Bone marrow (tissue), 2 donors: ENCODE measurements around the gene SMARCAL1.
A peak's percentile ranks its signal among the peaks of the same experiment; 100 is the strongest.
"Not testable (repeated sequence)": the region's sequence is repeated elsewhere in the genome, so short reads cannot be mapped to it uniquely, and the experiment has no call there.

Experiments
- DNase-seq, 2 donors: peaks; one replicate each; lab custom pipeline; 2025; lab: John Stamatoyannopoulos, UW

Gene SMARCAL1

GRCh38 chr2:216412022-216412999 lies at the start of gene SMARCAL1:
Gene SMARCAL1 (plus strand): TSS chr2:216412484. CDS start chr2:216414705, 2,221 bp downstream.
- DNase-seq: peak; percentile 94 to 97

- no peak for DNase-seq
These were observed 49.6 kb upstream of the SMARCAL1 start for GRCh38 chr2:216362730-216363129.

GRCh38 chr2:216363221-216363620 lies 49.1 kb upstream of the SMARCAL1 start:
- DNase-seq: no peak

- DNase-seq: no peak
These were observed 46.8 kb upstream of the SMARCAL1 start for GRCh38 chr2:216365518-216365917.

- DNase-seq: no peak
These were observed 45.4 kb upstream of the SMARCAL1 start for GRCh38 chr2:216366777-216367471.

GRCh38 chr2:216369821-216370220 lies 42.5 kb upstream of the SMARCAL1 start:
- DNase-seq: no peak

GRCh38 chr2:216370961-216371712 lies 41.1 kb upstream of the SMARCAL1 start:
- no peak for DNase-seq

GRCh38 chr2:216371721-216372702 lies 40.3 kb upstream of the SMARCAL1 start, which contains the start of gene MARCHF4:
Gene MARCHF4 (minus strand): TSS chr2:216372483. CDS start chr2:216370260, 2,223 bp downstream.
- DNase-seq: peak in 1 of 2 donors; percentile 3

GRCh38 chr2:216372761-216373291 lies 39.5 kb upstream of the SMARCAL1 start:
- DNase-seq: no peak

- no peak for DNase-seq
These were observed 38.4 kb upstream of the SMARCAL1 start for GRCh38 chr2:216373896-216374295.

- DNase-seq: no peak
These were observed 37.0 kb upstream of the SMARCAL1 start for GRCh38 chr2:216375286-216375685.

- DNase-seq: no peak
These were observed 32.3 kb upstream of the SMARCAL1 start for GRCh38 chr2:216379977-216380376.

GRCh38 chr2:216384409-216384808 lies 27.9 kb upstream of the SMARCAL1 start:
- DNase-seq: not testable (repeated sequence)

- no peak for DNase-seq
These were observed 26.8 kb upstream of the SMARCAL1 start for GRCh38 chr2:216385478-216385877.

- no peak for DNase-seq
These were observed 25.0 kb upstream of the SMARCAL1 start for GRCh38 chr2:216387262-216387661.

GRCh38 chr2:216388046-216388884 lies 24.0 kb upstream of the SMARCAL1 start:
- no peak for DNase-seq

- no peak for DNase-seq
These were observed 22.7 kb upstream of the SMARCAL1 start for GRCh38 chr2:216389570-216389969.

GRCh38 chr2:216391401-216391800 lies 20.9 kb upstream of the SMARCAL1 start:
- no peak for DNase-seq

GRCh38 chr2:216392018-216392562 lies 20.2 kb upstream of the SMARCAL1 start:
- DNase-seq: no peak
